CD4-positive, alpha-beta T cell treated with Interleukin-12 subunit alpha and Interleukin-12 subunit beta, for 1 hour (primary cell): ENCODE measurements around the gene ASAP2.

ENCODE experiments used
- DNase-seq: peaks from one replicate; pipeline ENCODE4 v3.0.0-alpha.2; 2020

Gene ASAP2

GRCh38 chr2:9445089-9445488 lies 238.5 kb downstream of the ASAP2 start:
- no peak for DNase-seq

GRCh38 chr2:9451231-9451630 lies 244.6 kb downstream of the ASAP2 start:
- no peak for DNase-seq
